KMS-11 (cell line): Measurements from ENCODE around the gene PIEZO1.
"Not testable (repeated sequence)": the region's sequence is repeated elsewhere in the genome, so short reads cannot be mapped to it uniquely, and the experiment has no call there.

Experiments used
- H2AFZ ChIP-seq: fragments of 200-600 bp; sonication (generic); 2 replicates; pipeline ENCODE4 v1.6.1; 2016; ENCODE audit warnings: antibody characterized with exemption, mixed run types, low read depth
- H3K27ac ChIP-seq: fragments of 200-600 bp; sonication (generic); 2 replicates; pipeline ENCODE4 v1.6.1; 2016; ENCODE audit warnings: mild to moderate bottlenecking, mixed run types
- H3K27me3 ChIP-seq: fragments of 200-600 bp; sonication (generic); 2 replicates; pipeline ENCODE4 v1.6.1; 2017; ENCODE audit warnings: mild to moderate bottlenecking, low read depth, mixed run types, moderate library complexity; ENCODE audit not compliant: insufficient read depth
- H3K36me3 ChIP-seq: fragments of 200-600 bp; sonication (generic); 2 replicates; pipeline ENCODE4 v1.6.1; 2017; ENCODE audit warnings: mild to moderate bottlenecking, mixed run types; ENCODE audit not compliant: insufficient read depth
- H3K4me1 ChIP-seq: fragments of 200-600 bp; sonication (generic); 2 replicates; pipeline ENCODE4 v1.6.1; 2016; ENCODE audit warnings: mild to moderate bottlenecking, low read depth, mixed run types; ENCODE audit not compliant: poor library complexity, severe bottlenecking
- H3K4me2 ChIP-seq: fragments of 200-600 bp; sonication (generic); 2 replicates; pipeline ENCODE4 v1.7.0; 2016; ENCODE audit warnings: mild to moderate bottlenecking, mixed run types
- H3K4me3 ChIP-seq: fragments of 200-600 bp; sonication (generic); IDR thresholded peaks from 2 replicates; pipeline ENCODE4 v1.6.1; 2017; ENCODE audit warnings: low read depth, low read length, mixed read lengths; ENCODE audit not compliant: insufficient read depth
- H3K79me2 ChIP-seq: fragments of 200-600 bp; sonication (generic); 2 replicates; pipeline ENCODE4 v1.6.1; 2016; ENCODE audit warnings: low read depth, mixed run types; ENCODE audit not compliant: insufficient read depth
- H3K9ac ChIP-seq: fragments of 200-600 bp; sonication (generic); 2 replicates; pipeline ENCODE4 v1.6.1; 2016; ENCODE audit warnings: mild to moderate bottlenecking, mixed run types
- H4K20me1 ChIP-seq: fragments of 200-600 bp; sonication (generic); 2 replicates; pipeline ENCODE4 v1.6.1; 2016; ENCODE audit warnings: mild to moderate bottlenecking, mixed run types; ENCODE audit not compliant: insufficient read depth
- CTCF ChIP-seq: fragments of 200-600 bp; sonication (generic); conservative IDR thresholded peaks from 2 replicates; pipeline ENCODE4 v1.6.1; 2017; ENCODE audit warnings: low read depth, mild to moderate bottlenecking, antibody characterized with exemption, low read length, moderate library complexity, mixed read lengths

The PIEZO1 gene

GRCh38 chr16:88826070-88826840, 41.2 kb upstream of the PIEZO1 start:
- no peaks in the 10 kb centered on the region for H3K4me1 ChIP-seq
- H3K4me3 ChIP-seq = no peak overlapping the region
- H3K4me2 ChIP-seq = no peak overlapping the region
- no peaks in the 10 kb centered on the region for H3K79me2 ChIP-seq
- H3K27me3 ChIP-seq = no peaks in the 10 kb centered on the region
- no peaks in the 10 kb centered on the region for H4K20me1 ChIP-seq
- no peak overlapping the region for H3K9ac ChIP-seq
- no peak overlapping the region for H2AFZ ChIP-seq
- no peak for TF ChIP-seq CTCF
- no peaks in the 10 kb centered on the region for H3K36me3 ChIP-seq
- H3K27ac ChIP-seq = no peak overlapping the region

- TF ChIP-seq CTCF = no peak
- Histone ChIP-seq H2AFZ (no peak overlapping the region), H3K4me2 (no peak overlapping the region), H3K9ac (no peak overlapping the region), H3K27me3 (no peaks in the 10 kb centered on the region), H3K79me2 (no peaks in the 10 kb centered on the region), H3K27ac (no peak overlapping the region), H4K20me1 (no peaks in the 10 kb centered on the region), H3K4me3 (no peak overlapping the region), H3K4me1 (no peaks in the 10 kb centered on the region), H3K36me3 (no peaks in the 10 kb centered on the region)
These were observed 40.1 kb upstream of the PIEZO1 start for GRCh38 chr16:88825146-88825545.

GRCh38 chr16:88824256-88825077, 39.4 kb upstream of the PIEZO1 start:
- no peaks in the 10 kb centered on the region for H3K4me1 ChIP-seq
- H3K27me3 ChIP-seq = no peaks in the 10 kb centered on the region
- no peaks in the 10 kb centered on the region for H4K20me1 ChIP-seq
- H3K27ac ChIP-seq = no peak overlapping the region
- no peaks in the 10 kb centered on the region for H3K36me3 ChIP-seq
- H3K4me2 ChIP-seq = no peak overlapping the region
- H3K4me3 ChIP-seq = no peak overlapping the region
- no peaks in the 10 kb centered on the region for H3K79me2 ChIP-seq
- H3K9ac ChIP-seq = no peak overlapping the region
- no peak overlapping the region for H2AFZ ChIP-seq
- TF ChIP-seq CTCF = no peak

- not testable (repeated sequence) for H3K4me2 ChIP-seq, H3K4me1 ChIP-seq, H2AFZ ChIP-seq, H3K4me3 ChIP-seq, H4K20me1 ChIP-seq, H3K9ac ChIP-seq, H3K36me3 ChIP-seq, H3K27me3 ChIP-seq, H3K27ac ChIP-seq, H3K79me2 ChIP-seq
These were observed 38.6 kb upstream of the PIEZO1 start for GRCh38 chr16:88823646-88824045.
